Stimulated activated CD8-positive, alpha-beta memory T cell treated with anti-CD3 and anti-CD28 coated beads, Interleukin-15, amount 100 ng/mL, for 48 hours (primary cell): ENCODE results near the gene TM9SF1.

Experiments used
- DNase-seq, 2 donors: peaks; one replicate each; pipeline ENCODE4 v3.0.0-alpha.2; 2020; ENCODE audit warnings: low read depth in 2 of 2

The TM9SF1 gene

GRCh38 chr14:24197056-24197450 lies 1.8 kb upstream of the TM9SF1 start:
- DNase-seq = no peak

DNA sequence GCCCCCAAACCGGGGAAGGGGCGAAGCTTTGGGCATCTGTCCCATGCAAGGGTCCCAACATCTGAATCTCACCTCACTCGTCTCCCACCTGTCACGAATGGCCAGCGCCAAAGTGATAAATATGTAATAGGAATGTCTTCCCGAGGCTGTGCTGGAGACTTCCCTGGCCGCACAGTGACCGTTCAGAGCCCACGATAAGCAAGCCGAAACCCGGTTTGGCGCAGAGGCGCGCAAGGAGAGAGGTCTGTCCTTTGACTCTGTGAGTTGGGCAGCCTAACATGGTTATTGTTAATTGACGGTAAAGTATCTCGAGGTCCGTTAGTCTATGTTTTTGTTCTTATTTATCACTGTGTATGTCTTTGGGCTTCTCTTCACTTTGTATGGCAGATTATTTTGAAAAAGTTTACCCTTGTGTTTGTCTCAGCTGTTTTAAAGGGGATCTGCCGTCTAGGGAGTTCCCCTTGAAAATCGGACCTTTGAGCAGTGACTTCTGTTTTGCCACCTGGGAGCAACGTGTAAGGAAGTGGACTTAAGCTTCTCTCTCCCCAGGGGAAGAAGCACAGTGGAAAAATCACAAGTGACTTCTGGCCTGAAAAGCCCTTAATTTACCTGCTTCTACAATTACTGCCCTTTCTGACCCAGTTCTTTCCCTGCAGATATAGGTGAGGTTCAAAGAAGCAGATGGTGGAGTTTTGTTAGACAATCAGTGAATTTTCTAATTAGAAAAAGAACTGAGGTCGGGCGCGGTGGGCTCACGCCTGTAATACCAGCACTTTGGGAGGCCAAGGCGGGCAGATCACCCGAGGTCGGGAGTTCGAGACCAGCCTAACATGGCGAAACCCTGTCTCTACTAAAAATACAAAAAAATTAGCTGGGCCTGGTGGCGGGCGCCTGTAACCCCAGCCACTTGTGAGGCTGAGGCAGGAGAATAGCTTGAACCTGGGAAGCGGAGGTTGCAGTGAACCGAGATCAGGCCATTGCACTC lies 1.1 kb upstream of the TM9SF1 start:
- no peak for DNase-seq

DNA sequence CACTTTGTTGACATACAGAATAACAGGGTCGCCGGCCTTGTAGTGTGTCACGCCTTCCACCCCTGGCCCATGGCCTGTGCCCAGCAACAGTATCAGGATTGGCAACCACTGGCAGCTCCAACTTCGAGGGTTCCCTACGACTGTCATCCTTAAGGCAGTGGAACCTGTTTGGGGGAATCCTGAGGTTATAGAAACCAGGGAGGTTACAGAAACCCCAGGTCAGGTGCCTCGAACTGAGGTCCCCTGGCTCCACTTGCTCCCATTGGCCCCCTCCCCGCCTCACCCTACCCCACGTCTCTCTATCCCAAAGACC lies 412 bp downstream of the TM9SF1 start:
- no peak for DNase-seq

DNA sequence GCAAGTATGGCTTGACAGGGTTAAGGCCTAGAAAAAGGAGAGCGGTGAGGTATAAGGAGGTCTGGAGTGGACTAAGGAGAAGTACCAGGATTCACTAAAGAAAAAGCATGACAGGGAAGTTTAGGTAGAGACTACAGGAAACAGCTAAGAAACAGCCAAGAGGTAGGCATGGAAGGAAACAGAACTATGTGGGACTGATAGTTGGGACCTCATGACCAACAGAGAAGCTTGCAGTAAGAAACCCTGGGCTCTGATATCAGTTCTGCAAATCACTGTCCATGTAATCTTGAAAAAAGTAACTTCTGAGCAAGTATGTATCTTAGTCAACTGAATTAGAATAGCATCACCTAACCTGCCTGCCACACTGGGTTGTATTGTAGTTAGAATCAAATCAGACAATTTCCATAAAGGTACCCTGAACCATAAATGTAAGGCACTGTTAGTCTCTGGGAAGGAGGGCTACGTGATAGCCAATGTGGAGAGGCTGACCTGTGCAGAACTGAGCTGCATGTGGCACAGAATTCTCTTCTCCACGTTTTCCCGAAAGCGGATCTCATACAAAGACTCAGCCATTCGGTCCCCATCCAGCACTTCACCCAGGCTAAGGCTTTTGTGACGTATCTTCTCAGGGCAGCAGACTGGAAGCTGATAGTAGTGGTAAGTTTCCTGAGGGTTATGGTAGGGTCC lies 912 bp downstream of the TM9SF1 start:
- DNase-seq = no peak

DNA sequence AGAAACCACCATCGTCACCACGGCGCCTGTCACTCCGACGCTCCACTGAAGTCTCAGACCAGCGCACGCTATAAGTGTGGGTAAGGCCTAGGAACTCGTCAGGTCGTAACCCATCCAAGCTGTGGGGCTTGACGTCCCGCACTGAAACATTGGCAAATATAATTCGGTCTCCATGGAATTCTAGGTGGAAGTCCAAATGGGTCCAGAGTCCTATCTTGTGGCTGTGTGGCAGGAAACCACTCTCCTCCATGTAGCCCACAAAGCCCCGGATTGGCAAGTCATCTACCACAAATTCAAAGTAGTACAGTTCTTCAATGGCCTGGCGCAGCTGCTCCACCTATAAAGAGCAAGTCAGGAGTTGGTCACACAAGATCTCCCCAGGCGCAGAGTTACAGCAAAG lies 2.3 kb downstream of the TM9SF1 start:
- DNase-seq = no peak

DNA sequence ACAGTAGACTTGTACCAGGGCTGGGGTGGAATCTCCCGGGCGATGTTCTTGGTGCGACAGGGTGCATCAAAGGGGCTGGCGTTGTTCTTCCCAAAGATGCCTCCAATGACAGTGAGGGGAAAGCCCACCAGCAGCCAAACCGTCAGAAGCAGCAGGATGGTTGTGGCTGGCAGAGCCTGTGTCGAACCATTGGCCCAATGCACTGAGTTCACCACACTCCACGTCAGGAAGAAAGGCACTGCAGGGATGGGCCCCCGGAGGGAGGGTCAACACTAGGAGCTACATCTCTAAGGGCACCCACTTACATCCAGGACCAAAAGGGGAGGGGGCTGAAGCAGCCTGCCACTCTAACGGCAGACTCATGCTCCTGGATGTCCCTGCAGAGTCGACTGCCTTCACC lies 4.8 kb downstream of the TM9SF1 start:
- no peak for DNase-seq

DNA sequence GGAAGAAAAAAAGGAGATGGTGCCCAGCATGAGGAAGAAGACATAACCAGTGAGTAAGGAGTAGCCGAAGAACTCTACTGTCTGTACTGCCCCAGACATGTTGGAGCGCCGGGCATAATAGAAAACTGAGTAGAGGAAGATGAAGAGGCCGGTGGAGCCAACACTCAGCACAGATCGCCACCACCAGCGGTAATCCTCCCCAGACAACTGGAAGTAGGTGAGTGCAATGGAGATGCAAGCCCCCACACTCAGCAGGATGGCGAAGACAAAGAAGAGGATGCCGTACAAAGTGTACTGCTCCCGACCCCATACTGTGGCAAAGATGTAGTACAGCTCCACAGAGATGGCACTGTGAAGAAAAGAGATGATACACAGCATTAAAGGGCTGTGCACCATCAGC lies 5.8 kb downstream of the TM9SF1 start:
- DNase-seq = no peak

DNA sequence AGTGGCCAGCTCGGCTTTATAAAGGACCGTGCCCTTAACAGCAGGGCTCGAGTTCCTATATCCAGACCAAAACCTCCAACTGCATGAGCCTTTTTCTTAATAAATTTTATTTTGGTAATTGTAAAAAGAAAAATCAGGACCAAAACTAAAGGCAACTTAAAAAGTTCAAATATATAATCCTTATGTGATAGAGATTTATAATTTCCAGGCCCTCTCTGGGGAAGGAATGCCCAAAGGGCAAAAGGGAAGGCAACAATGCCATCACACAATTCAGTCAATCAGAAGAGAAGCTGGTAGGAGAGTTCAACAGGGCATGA lies 6.2 kb downstream of the TM9SF1 start:
- DNase-seq = no peak

DNA sequence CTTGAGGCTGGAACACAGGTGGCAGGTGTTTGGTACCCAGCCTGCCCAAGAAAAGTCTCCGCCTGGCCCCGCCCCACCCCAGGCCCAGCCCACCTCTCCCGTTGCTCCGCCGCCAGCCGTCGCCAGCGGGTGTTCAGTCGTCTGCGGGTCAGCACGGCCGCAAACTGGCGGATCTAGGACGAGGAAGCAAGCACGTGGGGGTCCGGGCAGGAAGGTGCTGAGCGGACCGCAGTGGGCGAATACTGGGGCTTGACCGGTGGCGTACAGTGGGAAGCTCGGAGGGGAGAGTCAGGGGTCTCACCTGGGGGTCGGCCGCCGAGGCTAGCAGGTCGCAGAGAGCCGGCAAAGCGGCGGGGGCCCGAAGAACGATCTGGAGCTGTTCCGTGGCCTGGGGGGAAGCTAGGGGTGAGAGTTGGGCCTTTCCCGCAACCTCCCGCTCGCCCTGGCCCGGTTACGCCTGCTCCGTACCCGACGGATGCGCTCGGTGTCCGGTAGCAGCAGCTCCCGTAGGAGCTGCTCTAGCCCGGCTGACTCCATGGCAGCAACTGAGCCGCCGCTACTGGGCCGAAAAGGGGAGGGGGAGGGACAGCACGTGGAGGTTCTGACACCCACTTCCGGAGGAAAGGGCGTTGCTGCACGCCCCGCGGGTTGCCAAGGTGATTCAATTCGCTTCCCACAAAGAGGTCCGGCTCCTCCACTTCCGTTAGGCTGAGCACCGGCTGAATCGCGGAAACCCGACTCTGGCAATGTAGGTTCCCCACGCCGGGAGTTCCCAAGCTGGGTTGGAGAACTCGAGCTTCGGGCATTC lies 6.8 kb downstream of the TM9SF1 start, which contains the start of gene IPO4:
TSS of gene IPO4 (minus strand) at position 566 of the 808 bp plus-strand sequence. CDS start at position 537, 29 bp downstream.
- peak; percentile 92 to 93 for DNase-seq

- no peak for DNase-seq
Observed at GRCh38 chr14:24187539-24187915, 7.7 kb downstream of the TM9SF1 start.

DNA sequence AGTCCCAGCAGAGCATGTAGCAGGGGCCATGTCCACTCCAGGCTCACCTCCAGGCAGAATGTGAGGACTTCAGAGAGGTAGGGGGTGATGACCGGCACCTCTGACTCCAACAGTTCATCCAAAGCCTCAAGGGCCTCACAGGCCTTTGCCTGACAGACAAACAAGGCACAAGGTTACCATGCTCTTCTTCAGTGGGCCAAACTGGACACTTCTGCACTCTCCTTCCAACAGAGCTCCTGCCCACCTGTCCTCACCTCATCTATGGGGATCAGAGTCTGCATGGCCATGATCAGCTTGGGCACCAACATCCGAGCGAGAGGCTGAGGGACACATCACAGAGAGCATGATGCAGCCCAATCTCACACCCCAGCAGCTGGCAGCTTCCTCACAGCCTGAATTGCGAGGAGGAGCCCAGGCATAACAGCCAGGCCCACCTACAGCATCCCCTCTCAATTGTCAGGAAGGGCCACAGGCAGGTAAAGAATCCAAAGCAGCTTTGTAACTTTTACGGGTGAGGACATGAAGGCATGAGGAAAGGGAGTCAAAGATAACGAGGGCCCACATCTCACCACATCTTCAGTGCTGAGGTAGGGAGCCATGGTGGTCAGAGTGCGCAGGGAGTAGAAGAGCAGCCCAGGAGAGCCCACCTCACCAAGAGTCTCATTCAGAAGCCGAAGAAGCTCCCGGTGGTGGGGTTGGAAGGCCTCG lies 8.3 kb downstream of the TM9SF1 start:
- DNase-seq = no peak

GRCh38 chr14:24185741-24186140 lies 9.5 kb downstream of the TM9SF1 start:
- DNase-seq = no peak

- DNase-seq = no peak
Observed at GRCh38 chr14:24185026-24185425, 10.2 kb downstream of the TM9SF1 start.

DNA sequence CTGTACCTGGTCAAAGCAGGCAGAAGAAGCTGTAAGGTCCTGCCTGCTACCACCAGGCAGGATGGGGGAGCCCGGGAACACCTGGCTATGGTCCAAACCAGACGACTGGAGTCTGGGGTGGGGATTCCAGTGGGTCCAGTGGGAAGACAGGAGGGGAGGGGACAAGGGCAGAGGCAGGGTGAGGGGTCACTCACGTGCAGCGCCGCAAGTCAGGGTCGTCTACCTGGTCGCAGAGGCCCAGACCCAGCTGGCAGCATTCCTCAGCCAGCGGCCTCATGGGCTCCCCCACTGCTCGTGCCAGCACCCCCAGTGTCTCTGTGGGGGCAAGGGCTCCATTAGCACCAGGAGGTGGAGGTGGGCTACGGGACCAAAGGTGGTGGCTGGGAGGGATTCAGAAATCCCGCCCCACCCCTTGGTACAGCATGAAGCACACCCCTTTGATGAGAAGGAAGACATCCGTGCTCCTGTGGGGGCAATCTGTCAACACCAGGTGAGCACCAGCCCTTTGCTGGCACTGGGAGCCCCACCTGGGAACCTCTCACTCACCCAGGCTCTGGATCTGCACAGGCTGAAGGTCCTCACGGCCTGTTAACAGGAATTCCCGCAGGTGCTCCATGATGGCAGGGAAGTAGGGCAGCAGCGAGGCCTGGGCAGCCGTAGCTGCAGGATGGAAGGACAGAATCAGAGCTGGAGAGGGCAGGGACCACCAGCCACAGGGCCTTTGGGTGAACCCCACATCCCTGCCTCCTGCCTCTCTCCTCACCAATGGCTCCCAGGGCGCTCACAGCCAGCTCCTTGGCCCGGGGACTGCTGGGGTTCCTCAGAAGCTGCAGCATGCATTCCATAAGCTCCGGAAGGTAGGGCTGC lies 10.9 kb downstream of the TM9SF1 start:
- DNase-seq = no peak

- no peak for DNase-seq
Observed at GRCh38 chr14:24183014-24183481, 12.2 kb downstream of the TM9SF1 start.

DNA sequence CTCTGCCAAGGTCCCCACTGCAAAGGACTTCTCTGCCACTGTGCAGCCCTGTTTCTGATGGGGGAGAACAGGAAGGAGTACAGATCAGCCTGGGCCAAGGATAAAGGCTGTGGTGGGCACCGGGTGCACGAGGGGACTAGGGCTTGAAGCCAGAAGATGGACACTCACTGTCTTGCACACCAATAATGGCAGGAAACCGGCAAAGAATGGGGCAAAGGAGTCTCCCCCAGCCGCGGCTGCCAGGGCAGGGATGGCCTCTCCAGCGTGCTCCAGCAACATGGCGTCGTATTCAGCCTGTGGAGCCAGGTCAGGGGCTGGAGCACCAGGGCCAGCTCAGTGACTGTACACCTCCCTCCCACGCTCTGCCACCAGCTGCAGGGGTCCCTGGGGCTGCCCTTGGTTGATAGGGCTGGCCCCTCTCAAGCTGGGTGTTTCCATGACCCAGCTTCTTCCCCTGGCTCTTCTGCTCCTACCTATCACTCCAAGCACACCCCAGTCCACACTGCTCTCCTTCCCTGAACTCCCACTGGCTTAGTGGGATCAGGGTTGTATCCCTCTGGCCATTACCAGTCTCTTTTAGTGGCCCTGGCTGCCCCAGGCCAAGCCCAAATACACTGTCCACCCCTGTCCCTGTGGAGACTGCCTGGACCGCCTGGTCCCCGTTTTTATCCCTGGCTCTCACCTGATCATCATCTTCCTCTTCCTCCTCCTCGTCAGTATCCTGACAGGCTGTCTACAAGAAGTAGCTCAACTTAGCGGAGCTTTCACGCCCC lies 12.9 kb downstream of the TM9SF1 start:
- no peak for DNase-seq

GRCh38 chr14:24181371-24182077 lies 13.7 kb downstream of the TM9SF1 start:
- no peak for DNase-seq

GRCh38 chr14:24179961-24180796 lies 15.1 kb downstream of the TM9SF1 start:
- DNase-seq = no peak
